RWPE2 (cell line): ENCODE results near the gene GSTCD.

Source experiments
- ATAC-seq: fragments of 200-7000 bp; cut with Tn5 transposase; 3 replicates; pipeline ENCODE4 v1.9.1; 2021; ENCODE audit warnings: low read depth
- DNase-seq: peaks from one replicate; pipeline ENCODE4 v3.0.0-alpha.2; 2020; ENCODE audit warnings: low spot score
- H3K27ac ChIP-seq: fragments of 450-650 bp; 2 replicates; pipeline ENCODE4 v1.5.1; 2017; ENCODE audit warnings: mild to moderate bottlenecking; ENCODE audit not compliant: poor library complexity, severe bottlenecking
- H3K27me3 ChIP-seq: fragments of 250-450 bp; sonication (Bioruptor Pico); 2 replicates; pipeline ENCODE4 v1.5.1; 2021; ENCODE audit warnings: mild to moderate bottlenecking, moderate library complexity; ENCODE audit not compliant: insufficient read depth, poor library complexity, severe bottlenecking
- H3K36me3 ChIP-seq: fragments of 250-450 bp; sonication (Bioruptor Pico); 2 replicates; pipeline ENCODE4 v1.5.1; 2020; ENCODE audit warnings: low read depth, mild to moderate bottlenecking, moderate library complexity
- H3K4me1 ChIP-seq: fragments of 250-450 bp; sonication (Bioruptor Pico); 2 replicates; pipeline ENCODE4 v1.5.1; 2021; ENCODE audit warnings: mild to moderate bottlenecking, moderate library complexity; ENCODE audit not compliant: insufficient read depth, poor library complexity, severe bottlenecking
- H3K4me3 ChIP-seq: fragments of 250-450 bp; sonication (Bioruptor Pico); 2 replicates; pipeline ENCODE4 v1.5.1; 2021; ENCODE audit warnings: mild to moderate bottlenecking, moderate library complexity; ENCODE audit not compliant: severe bottlenecking
- H3K9me3 ChIP-seq: fragments of 250-450 bp; sonication (Bioruptor Pico); 2 replicates; pipeline ENCODE4 v1.5.1; 2021; ENCODE audit warnings: mild to moderate bottlenecking, moderate library complexity; ENCODE audit not compliant: severe bottlenecking
- CTCF ChIP-seq: fragments of 450-650 bp; IDR thresholded peaks from one replicate; pipeline ENCODE4 v1.5.1; 2017; ENCODE audit warnings: mild to moderate bottlenecking, moderate library complexity; ENCODE audit not compliant: poor library complexity, severe bottlenecking

Gene GSTCD

GRCh38 chr4:105836537-105836936 is 128.0 kb downstream of the GSTCD start:
- DNase-seq: no peak
- no peak for TF ChIP-seq CTCF
- no peaks in the 10 kb centered on the region for H3K27me3 ChIP-seq
- H3K27ac ChIP-seq: no peak overlapping the region
- H3K36me3 ChIP-seq: peaks cover 17% of the 10 kb centered on the region
- no peak for ATAC-seq
- H3K4me1 ChIP-seq: no peaks in the 10 kb centered on the region
- H3K4me3 ChIP-seq: no peak overlapping the region
- no peaks in the 10 kb centered on the region for H3K9me3 ChIP-seq

- Histone ChIP-seq H3K27ac (no peak overlapping the region), H3K4me3 (no peak overlapping the region), H3K27me3 (no peaks in the 10 kb centered on the region), H3K9me3 (no peaks in the 10 kb centered on the region), H3K4me1 (no peaks in the 10 kb centered on the region), H3K36me3 (peaks cover 18% of the 10 kb centered on the region)
- DNase-seq: no peak
- ATAC-seq: no peak
- no peak for TF ChIP-seq CTCF
These were observed 128.5 kb downstream of the GSTCD start for GRCh38 chr4:105837037-105837436.

GRCh38 chr4:105838082-105838481 is 129.5 kb downstream of the GSTCD start:
- Histone ChIP-seq H3K27ac (no peak overlapping the region), H3K9me3 (no peaks in the 10 kb centered on the region), H3K4me1 (no peaks in the 10 kb centered on the region), H3K36me3 (peaks cover 28% of the 10 kb centered on the region), H3K27me3 (no peaks in the 10 kb centered on the region), H3K4me3 (no peak overlapping the region)
- ATAC-seq (no peak), DNase-seq (no peak)
- no peak for TF ChIP-seq CTCF

GRCh38 chr4:105840426-105841174 is 132.0 kb downstream of the GSTCD start:
- peaks cover 29% of the 10 kb centered on the region for H3K36me3 ChIP-seq
- H3K4me1 ChIP-seq: peaks cover 9% of the 10 kb centered on the region

More at GRCh38 chr4:105840426-105841174, 132.0 kb downstream of the GSTCD start:
- no peaks in the 10 kb centered on the region for H3K9me3 ChIP-seq
- no peaks in the 10 kb centered on the region for H3K27me3 ChIP-seq
- no peak for ATAC-seq
- DNase-seq: no peak
- TF ChIP-seq CTCF: no peak
- H3K4me3 ChIP-seq: no peak overlapping the region
- H3K27ac ChIP-seq: no peak overlapping the region
